VCaP (cell line): ENCODE data around the gene BEND2.
A peak's percentile ranks its signal among the peaks of the same experiment; 100 is the strongest.
"Not testable (repeated sequence)": the region's sequence is repeated elsewhere in the genome, so short reads cannot be mapped to it uniquely, and the experiment has no call there.

ENCODE experiments used
- H3K27ac ChIP-seq: fragments of 450-650 bp; 2 replicates; pipeline ENCODE4 v1.5.1; 2017
- TF ChIP-seq, protein P1 (sequence below): fragments of 450-650 bp; conservative IDR thresholded peaks from 2 replicates; pipeline ENCODE4 v1.5.1; 2017; ENCODE audit warnings: mild to moderate bottlenecking, moderate library complexity

The BEND2 gene

DNA sequence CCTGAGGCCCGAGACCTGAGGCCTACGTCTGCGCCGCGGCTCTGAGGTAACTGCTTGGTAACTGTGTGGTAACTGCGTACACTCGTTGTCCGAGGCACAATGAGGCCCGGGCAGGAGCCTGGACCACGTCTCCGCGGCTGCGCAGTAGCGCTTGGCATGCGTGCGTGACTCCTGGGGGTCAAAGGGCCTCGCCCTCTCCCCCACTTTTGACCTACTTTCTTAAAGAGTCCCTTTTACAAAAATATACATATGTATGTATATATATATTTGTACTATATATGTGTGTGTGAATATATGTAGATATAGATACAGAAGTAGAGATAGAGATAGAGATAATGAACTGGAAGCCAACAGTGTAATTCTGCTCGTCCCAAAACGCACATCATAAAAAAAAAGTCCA is at the start of gene BEND2:
Gene BEND2, minus strand, starts transcription at position 101 of the 400 bp plus-strand sequence. CDS start 136 bp downstream, outside the sequence.
- TF ChIP-seq, protein P1, sequence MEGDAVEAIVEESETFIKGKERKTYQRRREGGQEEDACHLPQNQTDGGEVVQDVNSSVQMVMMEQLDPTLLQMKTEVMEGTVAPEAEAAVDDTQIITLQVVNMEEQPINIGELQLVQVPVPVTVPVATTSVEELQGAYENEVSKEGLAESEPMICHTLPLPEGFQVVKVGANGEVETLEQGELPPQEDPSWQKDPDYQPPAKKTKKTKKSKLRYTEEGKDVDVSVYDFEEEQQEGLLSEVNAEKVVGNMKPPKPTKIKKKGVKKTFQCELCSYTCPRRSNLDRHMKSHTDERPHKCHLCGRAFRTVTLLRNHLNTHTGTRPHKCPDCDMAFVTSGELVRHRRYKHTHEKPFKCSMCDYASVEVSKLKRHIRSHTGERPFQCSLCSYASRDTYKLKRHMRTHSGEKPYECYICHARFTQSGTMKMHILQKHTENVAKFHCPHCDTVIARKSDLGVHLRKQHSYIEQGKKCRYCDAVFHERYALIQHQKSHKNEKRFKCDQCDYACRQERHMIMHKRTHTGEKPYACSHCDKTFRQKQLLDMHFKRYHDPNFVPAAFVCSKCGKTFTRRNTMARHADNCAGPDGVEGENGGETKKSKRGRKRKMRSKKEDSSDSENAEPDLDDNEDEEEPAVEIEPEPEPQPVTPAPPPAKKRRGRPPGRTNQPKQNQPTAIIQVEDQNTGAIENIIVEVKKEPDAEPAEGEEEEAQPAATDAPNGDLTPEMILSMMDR = no peak
- H3K27ac ChIP-seq = no peak within 1 kb of the TSS

DNA sequence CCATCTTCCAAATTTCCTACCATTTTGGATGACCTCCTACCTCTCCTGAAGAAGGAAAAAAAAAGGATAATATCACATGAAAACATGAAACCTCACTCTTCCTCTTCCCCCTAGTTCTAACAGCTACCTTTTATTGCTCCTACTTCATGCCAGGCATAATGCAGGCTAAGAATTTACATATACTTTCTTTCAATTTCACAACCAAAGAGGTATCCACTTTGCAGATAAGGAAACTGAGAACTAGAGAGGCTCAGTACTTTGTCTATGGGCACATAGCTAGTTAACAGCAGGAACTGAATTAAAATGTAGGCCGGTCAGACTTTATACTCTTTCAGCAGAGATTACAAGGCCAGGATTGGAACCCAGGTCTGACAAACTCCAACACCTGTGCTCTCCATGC is 34.4 kb upstream of the BEND2 start:
- TF ChIP-seq, protein P1 = no peak
- H3K27ac ChIP-seq = no peak overlapping the region

- TF ChIP-seq, protein P1 = no peak
- H3K27ac ChIP-seq = no peak overlapping the region
These were observed 32.1 kb upstream of the BEND2 start for GRCh38 chrX:18252644-18253359.

DNA sequence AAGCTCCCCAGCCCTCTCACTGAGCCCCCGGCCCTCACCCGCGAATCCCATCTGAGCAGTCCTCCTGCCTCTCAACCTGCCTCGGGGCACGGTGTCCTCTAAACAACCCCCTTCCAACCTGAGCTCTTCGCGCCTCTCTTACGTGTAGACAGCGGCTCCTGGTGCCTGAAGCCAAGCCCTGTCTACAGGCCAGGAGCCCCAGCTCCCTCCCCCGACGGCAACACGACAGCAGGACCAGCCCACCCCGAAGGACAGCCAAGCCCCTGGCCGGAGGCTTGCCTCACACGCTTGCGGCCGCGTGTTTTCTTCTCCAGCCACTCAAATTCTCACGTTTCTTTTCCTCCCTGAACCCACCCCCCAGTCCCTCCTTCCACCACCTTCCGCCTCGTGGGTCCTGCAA is 9.0 kb upstream of the BEND2 start:
- H3K27ac ChIP-seq = not testable (repeated sequence)

GRCh38 chrX:18228069-18228468 is 7.4 kb upstream of the BEND2 start:
- no peak overlapping the region for H3K27ac ChIP-seq
- TF ChIP-seq, protein P1 = no peak

- H3K27ac ChIP-seq = no peak overlapping the region
- TF ChIP-seq, protein P1 = no peak
These were observed 6.8 kb upstream of the BEND2 start for GRCh38 chrX:18227458-18227857.

DNA sequence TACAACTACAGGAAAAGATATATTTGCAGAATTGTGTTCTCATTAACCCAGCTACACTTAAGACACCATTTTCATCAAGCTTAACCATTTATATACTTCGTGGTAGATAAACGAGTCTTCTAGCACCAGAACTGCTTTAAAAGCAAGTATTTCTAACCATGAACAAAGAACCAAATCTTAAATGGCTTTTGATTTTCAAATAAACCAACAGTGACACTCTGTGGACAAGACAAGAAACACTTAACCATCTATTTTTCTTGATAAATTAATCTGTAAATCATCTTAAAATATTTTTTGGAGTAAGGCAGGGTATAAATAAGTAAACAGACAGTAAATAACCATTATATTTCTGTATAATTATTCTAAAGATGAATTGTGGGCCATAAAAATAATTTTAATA is 10.2 kb downstream of the BEND2 start:
- TF ChIP-seq, protein P1 = peak; percentile 72
- H3K27ac ChIP-seq = peak overlapping the region; percentile 34; the same call in 1 of the 2 replicates

- TF ChIP-seq, protein P1 = no peak
- H3K27ac ChIP-seq = no peak overlapping the region
These were observed 14.0 kb downstream of the BEND2 start for GRCh38 chrX:18206657-18207056.
